Common myeloid progenitor, CD34-positive (primary cell): ENCODE data around the gene AFF3.

ENCODE experiments used
- CTCF ChIA-PET: fragments of 350-600 bp; sonication (Branson Sonifier 250); formaldehyde crosslinking; loops from one replicate; lab custom pipeline; 2021; ENCODE audit warnings: antibody characterized with exemption; lab: Charles Lee
- POLR2A ChIA-PET: fragments of 350-600 bp; sonication (Branson Sonifier 250); formaldehyde crosslinking; loops from one replicate; lab custom pipeline; 2021; ENCODE audit warnings: antibody characterized with exemption; lab: Charles Lee
- DNase-seq, 3 donors: peaks; one replicate each; pipeline versions ENCODE4 v3.0.0 to v3.0.0-alpha.2; 2013
- H3K27ac ChIP-seq, 2 experiments: 1 replicate in 1 of 2; 2 replicates in 1 of 2; pipeline ENCODE4 v1.7.0; 2013; ENCODE audit warnings: inconsistent platforms in 2 of 2, low read length in 2 of 2, mild to moderate bottlenecking in 2 of 2, low read depth in 1 of 2, moderate library complexity in 1 of 2; ENCODE audit not compliant: severe bottlenecking in 2 of 2, insufficient read depth in 1 of 2, poor library complexity in 1 of 2
- H3K27me3 ChIP-seq, 5 experiments: replicated peaks in 2 of 5; 1 replicate in 3 of 5; 2 replicates in 2 of 5; pipeline versions ENCODE4 v1.6.1 to v1.7.0; 2013; ENCODE audit warnings: low read length in 4 of 5, mild to moderate bottlenecking in 2 of 5, moderate library complexity in 2 of 5, inconsistent platforms in 1 of 5; ENCODE audit not compliant: insufficient read depth in 5 of 5, control insufficient read depth in 4 of 5
- H3K36me3 ChIP-seq, 4 experiments: 1 replicate in 2 of 4; 2 replicates in 2 of 4; pipeline versions ENCODE4 v1.6.1 to v1.7.0; 2013; ENCODE audit warnings: low read length in 3 of 4, control low read depth in 1 of 4, mild to moderate bottlenecking in 1 of 4; ENCODE audit not compliant: control insufficient read depth in 4 of 4, insufficient read depth in 4 of 4
- H3K4me1 ChIP-seq, 4 experiments: 1 replicate in 3 of 4; 2 replicates in 1 of 4; pipeline versions ENCODE4 v1.6.1 to v1.7.1; 2013; ENCODE audit warnings: low read length in 3 of 4, mild to moderate bottlenecking in 3 of 4, control low read depth in 1 of 4, inconsistent platforms in 1 of 4, moderate library complexity in 1 of 4; ENCODE audit not compliant: control insufficient read depth in 4 of 4, insufficient read depth in 4 of 4; ENCODE audit errors: control extremely low read depth in 1 of 4
- H3K4me3 ChIP-seq, 7 experiments: 1 replicate in 4 of 7; 2 replicates in 3 of 7; pipeline versions ENCODE4 v1.5.1 to v1.7.0; 2013; ENCODE audit warnings: mild to moderate bottlenecking in 7 of 7, low read length in 6 of 7, moderate library complexity in 6 of 7, inconsistent platforms in 2 of 7, low read depth in 2 of 7, control low read depth in 1 of 7; ENCODE audit not compliant: insufficient read depth in 4 of 7, control insufficient read depth in 1 of 7; ENCODE audit errors: extremely low read depth in 1 of 7
- H3K9me3 ChIP-seq, 5 experiments: 1 replicate in 4 of 5; 2 replicates in 1 of 5; pipeline versions ENCODE4 v1.6.1 to v1.7.1; 2013; ENCODE audit warnings: low read length in 4 of 5, mild to moderate bottlenecking in 2 of 5, inconsistent platforms in 1 of 5, low read depth in 1 of 5, moderate library complexity in 1 of 5; ENCODE audit not compliant: control insufficient read depth in 4 of 5, insufficient read depth in 2 of 5; ENCODE audit errors: control extremely low read depth in 1 of 5
- WGBS: methylation state at CpG from one replicate; pipeline ENCODE4 v1.1.5; 2013; ENCODE audit not compliant: insufficient coverage; 5-methylcytosine and 5-hydroxymethylcytosine counted together

AFF3 gene

DNA sequence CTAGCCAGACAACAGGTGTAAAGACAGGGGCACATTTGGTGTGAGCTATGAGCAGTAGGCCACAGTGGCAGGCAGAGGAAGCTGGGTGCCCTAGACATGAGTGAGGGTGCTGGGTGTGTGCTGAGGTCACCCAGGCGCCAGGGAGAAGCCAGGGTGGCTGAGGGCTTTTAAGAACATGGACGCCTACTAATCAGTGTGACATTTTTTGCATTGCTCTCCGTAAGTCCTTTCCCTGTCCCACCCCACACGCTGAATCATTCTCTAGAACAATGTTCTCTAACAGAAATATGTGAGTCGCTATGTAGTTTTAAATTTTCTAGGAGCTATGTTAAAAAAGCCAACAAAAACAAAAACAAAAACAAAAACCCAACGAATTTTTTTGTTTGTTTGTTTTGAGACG is 448.1 kb downstream of the AFF3 start:
- CTCF ChIA-PET, result no interaction called here

DNA sequence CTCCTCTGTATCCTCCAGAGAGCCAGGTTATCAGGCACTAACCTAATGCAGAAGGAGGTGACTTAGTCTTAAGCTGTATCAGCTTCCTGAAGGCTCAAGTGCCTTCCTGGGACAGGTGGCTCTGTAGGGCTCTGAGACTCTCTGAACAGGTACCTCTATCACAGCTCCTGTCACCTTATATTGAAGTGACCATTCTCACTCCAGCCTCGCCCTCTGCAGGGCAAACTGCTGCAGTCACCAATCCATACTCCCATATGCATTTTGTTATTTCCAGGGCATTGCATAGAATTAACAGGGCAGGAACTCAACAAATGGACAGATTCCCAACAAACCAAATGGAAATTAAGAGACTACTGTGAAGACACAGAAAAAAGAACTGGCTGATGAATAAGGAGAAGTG is 449.6 kb downstream of the AFF3 start:
- Histone ChIP-seq H3K4me1 (no peaks in the 10 kb centered on the region), H3K36me3 (no peaks in the 10 kb centered on the region), H3K27ac (no peak overlapping the region), H3K27me3 (no peaks in the 10 kb centered on the region), H3K9me3 (no peaks in the 10 kb centered on the region), H3K4me3 (no peak overlapping the region)
- 100% methylated on average over 1 of the region's 1 CpG for WGBS
- ChIA-PET CTCF (no interaction called here), POLR2A (no interaction called here)
- DNase-seq, result no peak

More for the DNA sequence above, 448.1 kb downstream of the AFF3 start:
- 96% methylated on average over 5 of the region's 7 CpGs for WGBS
- no peaks in the 10 kb centered on the region for H3K36me3 ChIP-seq
- no peaks in the 10 kb centered on the region for H3K9me3 ChIP-seq
- DNase-seq, result no peak
- no peak overlapping the region for H3K4me3 ChIP-seq
- POLR2A ChIA-PET, result no interaction called here
- H3K4me1 ChIP-seq, result no peaks in the 10 kb centered on the region
- H3K27me3 ChIP-seq, result no peaks in the 10 kb centered on the region
- no peak overlapping the region for H3K27ac ChIP-seq

DNA sequence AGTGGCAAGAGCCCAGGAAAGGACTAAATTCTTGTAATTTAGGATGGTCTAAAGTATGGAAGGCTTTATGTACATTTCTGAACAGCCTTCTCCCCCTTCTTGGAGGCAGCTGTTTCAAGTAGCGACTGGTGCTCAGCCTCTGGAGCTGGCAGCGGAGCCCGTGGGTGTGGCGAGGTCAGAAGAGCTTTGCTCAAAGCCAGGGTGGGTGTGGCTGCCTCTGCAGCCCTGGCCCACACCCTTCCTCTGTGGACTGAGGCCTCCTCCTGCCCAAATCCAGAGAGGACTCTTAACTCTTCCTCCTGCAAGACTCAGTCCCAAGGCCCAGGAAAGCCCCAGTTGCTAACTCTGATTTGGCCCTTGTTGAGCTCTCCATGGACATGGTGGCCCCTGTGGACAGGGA is 450.5 kb downstream of the AFF3 start:
- Histone ChIP-seq H3K4me1 (no peaks in the 10 kb centered on the region), H3K9me3 (no peaks in the 10 kb centered on the region), H3K36me3 (peaks cover 0 to under 1% (median 0%) of the 10 kb centered on the region in 4 experiments), H3K27me3 (no peaks in the 10 kb centered on the region), H3K27ac (no peak overlapping the region), H3K4me3 (no peak overlapping the region)
- no peak for DNase-seq
- ChIA-PET CTCF (interaction anchor here (0.6 kb wide), 1 partner anchor 34 kb away, joined by 3 read pairs; no protein-coding TSS in a partner anchor), POLR2A (no interaction called here)
- WGBS, result 91% methylated on average over 4 of the region's 4 CpGs

DNA sequence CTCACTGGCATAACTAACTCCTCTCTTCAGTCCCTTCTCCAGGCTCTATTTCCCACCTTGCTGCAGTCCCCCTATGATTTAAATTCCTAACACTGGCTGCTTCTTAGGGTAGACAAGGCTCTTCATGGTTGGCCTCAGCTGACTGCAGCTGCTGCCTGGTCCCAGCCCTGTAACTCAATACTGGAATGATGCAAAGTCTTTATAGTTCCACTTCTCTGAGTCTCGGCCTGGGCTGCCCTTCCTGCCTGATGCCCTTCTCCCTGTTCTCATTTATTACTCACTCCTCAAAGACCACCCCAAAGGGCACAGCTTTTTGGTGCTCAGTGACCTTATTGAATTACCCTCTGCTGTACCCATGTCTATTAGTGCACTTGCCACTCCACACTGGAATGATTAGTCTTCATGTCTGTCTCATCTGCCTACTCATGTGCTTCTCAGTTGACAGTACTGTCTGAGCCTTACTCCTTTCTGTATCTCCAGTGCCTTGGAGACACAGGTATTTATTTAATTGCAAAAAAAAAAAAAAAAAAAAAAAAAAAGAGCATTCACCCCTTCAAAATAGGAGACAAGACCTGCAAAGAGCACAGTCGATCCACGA is 453.1 kb downstream of the AFF3 start:
- Histone ChIP-seq H3K27ac (no peak overlapping the region), H3K9me3 (no peaks in the 10 kb centered on the region), H3K4me3 (no peak overlapping the region), H3K27me3 (no peaks in the 10 kb centered on the region), H3K36me3 (peaks cover 0 to 2% (median 0%) of the 10 kb centered on the region in 4 experiments), H3K4me1 (no peaks in the 10 kb centered on the region)
- POLR2A ChIA-PET, result no interaction called here
- DNase-seq, result no peak
- WGBS, result 91% methylated on average over 1 of the region's 3 CpGs
- CTCF ChIA-PET, result interaction anchor here (1.3 kb wide), 1 partner anchor 12 kb away, joined by 3 read pairs; no protein-coding TSS in a partner anchor

DNA sequence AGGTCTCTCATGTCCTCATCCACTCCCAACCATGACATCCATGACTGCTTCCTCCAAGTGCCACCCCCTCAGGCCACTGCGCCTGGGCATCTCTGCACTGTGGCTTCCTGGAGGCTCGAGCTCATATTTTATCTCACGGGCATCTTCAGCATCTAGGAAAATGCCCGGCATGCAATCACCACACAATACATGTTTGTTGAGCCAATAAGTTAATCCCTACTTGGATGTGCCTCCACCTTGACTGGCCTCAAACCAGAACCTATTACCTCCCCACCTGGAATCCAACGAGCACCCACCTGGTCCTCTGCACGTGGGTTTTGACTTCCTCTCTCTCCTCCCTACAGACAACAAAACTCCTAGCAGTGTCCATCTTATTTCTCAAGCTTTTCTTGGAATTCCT is 453.7 kb downstream of the AFF3 start:
- ChIA-PET POLR2A (no interaction called here), CTCF (interaction anchor here (1.3 kb wide), 1 partner anchor 13 kb away, joined by 3 read pairs; no protein-coding TSS in a partner anchor)
- 100% methylated on average over 4 of the region's 6 CpGs for WGBS
- Histone ChIP-seq H3K4me1 (no peaks in the 10 kb centered on the region), H3K36me3 (peaks cover 0 to 2% (median 0%) of the 10 kb centered on the region in 4 experiments), H3K4me3 (no peak overlapping the region), H3K9me3 (no peaks in the 10 kb centered on the region), H3K27me3 (no peaks in the 10 kb centered on the region), H3K27ac (no peak overlapping the region)
- DNase-seq, result no peak

DNA sequence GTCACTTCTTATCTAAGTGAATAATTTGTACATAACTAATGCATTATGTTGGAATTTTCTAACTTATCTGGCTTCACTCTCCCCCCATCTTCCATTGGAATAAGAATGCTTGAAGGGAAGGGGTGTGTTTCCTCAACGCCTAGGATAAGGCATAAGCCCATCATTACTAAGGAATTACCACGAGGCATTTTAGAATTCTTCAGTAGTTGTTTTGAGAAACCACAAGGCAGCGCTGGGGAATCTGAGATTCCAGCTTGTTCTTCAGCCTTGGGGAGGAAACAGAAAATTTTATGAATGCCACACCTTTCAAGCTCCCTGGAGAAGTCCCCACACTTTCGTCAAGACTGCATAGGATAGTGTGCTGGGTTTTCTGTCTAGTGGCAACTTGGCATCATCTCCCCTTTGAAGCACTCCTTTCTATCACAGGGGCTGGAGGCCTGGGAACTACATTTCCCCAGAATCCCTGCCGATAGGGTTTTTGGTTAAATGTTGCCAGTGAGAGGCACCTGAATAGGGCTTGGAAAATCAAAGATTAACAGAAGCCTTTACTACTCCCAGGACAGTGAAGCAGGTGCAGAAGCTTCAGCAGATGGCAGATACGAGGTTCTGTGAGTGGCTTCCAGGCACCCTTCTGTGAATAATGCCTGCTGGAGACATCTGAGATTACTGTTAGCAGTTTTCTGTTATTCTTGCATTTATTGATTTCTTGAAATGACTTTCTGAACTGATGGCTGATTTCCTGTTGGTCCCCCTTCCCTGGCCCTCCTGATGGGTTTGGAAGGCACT is 459.9 kb downstream of the AFF3 start:
- no peaks in the 10 kb centered on the region for H3K27me3 ChIP-seq
- peaks cover 0 to 2% (median 0%) of the 10 kb centered on the region in 4 experiments for H3K4me1 ChIP-seq
- H3K4me3 ChIP-seq, result no peak overlapping the region
- 100% methylated on average over 6 of the region's 6 CpGs for WGBS
- no peak for DNase-seq
- peaks cover 0 to 17% (median 5%) of the 10 kb centered on the region in 4 experiments for H3K36me3 ChIP-seq
- ChIA-PET POLR2A (no interaction called here), CTCF (no interaction called here)
- H3K27ac ChIP-seq, result no peak overlapping the region
- no peaks in the 10 kb centered on the region for H3K9me3 ChIP-seq

DNA sequence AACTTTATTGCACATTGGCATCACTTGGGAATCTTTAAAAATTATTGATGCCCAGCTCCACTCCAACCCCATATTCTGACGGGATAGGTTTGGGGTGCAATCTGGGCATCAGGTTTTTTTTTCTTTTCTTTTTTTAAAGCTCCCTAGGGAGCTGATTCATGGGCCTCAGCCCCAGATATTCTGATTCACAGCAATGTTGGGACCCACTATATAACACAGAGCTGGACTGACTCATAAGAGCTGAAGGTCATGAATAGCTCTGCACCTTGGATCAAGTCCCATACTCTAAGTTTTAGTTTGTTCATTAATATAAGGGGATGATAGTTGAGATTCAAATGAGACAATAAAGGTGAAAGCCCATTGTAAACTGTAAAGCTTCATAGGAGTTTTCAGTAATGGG is 461.4 kb downstream of the AFF3 start:
- ChIA-PET CTCF (interaction anchor here (1.2 kb wide), 1 partner anchor 38 kb away, joined by 3 read pairs; no protein-coding TSS in a partner anchor), POLR2A (no interaction called here)
- Histone ChIP-seq H3K27ac (no peak overlapping the region), H3K9me3 (no peaks in the 10 kb centered on the region), H3K36me3 (peaks cover 0 to 15% (median 5%) of the 10 kb centered on the region in 4 experiments), H3K4me1 (peaks cover 0 to 2% (median 0%) of the 10 kb centered on the region in 4 experiments), H3K27me3 (no peaks in the 10 kb centered on the region), H3K4me3 (no peak overlapping the region)
- DNase-seq, result no peak
- 100% methylated on average over 1 of the region's 1 CpG for WGBS
